Measurements from ENCODE around the gene ATP6V0B.

The ATP6V0B gene

DNA sequence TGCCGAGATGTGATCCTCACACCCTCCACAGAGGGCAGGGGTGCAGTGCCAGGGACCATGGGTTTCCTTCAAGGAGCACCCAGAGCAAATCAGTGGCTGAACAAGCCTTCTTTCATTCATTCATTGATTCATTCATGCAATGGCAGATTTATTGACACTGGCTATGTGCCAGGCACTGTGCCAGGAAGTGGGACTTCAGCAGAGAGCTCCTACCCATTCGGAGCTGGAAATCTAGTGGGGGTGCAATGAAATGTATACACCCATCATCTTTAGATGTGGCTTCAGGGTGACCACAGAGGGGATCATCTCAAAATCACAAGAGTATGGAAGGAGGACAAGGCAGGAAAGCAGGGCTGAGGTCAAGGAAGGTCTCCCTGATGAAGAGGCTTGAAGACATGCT, 37.6 kb downstream of the ATP6V0B start:
- DNase-seq, result no peak

DNA sequence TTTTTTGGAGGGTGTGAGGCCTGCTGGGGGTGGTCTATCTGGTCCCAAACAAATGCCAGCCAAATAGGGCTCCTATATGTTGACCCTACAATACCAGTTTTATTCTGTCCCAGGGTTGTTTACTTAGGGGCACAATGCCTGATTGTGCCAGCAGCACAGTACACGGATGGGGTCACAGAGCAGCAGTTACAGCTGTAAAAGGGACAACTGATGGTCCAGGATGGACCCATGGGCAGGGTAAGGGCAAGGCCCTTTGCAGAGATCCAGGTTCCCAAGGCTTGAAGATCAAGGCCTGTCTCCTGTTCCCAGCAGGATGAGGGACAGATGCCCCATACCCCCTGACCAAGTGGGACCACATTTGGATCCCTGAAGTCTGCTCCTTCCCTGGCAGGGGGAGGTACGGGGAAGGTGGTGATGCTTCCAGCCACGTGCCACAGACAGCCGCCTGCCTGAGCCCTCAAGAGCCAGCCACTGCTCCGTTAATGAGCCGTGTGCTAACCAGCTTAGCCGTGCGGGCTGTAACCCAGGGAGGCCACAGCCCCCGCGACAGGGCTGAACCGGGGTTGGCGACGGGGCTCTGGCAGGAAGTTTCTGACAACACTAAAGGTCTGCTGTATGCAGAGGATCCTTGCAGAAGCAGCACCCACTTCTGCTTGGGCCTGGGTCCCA, 38.3 kb downstream of the ATP6V0B start:
- no peak for DNase-seq

DNA sequence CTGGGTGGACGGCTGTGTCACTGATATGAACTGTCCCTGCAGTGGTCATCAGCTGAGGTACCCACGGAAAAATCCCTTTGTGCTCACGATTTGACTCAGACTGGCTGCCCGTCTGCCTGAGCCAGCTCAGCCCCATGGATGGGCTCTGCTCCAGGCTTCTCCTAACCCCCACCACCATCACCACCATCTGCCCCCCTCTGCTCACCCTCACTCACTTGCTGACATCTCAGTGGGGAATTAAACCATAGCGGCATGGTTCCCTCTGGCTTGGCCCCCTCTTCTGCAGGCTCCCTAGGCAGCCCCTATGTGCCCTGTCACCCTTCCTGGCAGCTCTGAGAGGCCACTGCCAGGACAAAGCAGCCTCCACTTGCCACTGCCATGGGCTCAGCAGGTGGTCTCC, 39.2 kb downstream of the ATP6V0B start:
- no peak for DNase-seq

DNA sequence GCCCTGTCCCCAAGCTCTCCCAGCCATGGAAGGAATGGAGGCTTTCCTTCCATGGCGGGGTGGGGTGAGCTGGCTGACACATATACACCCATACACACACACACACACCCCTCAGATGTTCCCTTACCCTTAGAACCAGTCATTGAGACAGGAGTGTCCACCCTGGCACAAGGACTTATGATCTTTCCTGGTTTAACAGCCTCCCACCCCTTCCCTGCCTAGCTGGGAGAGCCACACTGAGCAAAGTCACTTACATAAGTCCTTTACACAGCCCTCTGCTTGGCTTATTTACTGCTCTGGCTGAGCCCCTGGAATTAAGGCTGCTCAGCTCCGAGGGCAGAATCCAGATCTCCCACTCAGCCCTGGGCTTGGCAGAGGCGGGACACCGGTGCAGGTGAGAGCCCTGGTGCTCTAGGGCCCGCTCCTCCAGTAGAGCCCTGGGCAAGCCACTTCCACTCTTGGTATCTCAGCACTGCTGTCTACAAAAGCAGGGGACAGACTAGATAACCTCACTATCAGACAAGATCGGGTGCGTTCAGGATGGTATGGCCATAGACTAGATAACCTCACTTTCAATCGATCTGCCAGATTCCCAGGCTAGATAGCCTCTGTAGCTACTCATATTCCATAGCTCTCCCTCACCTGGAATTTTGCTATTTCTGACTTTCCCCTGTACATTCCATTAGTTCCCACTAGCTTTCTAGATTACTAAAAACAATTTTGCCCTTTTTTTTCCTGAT, 39.8 kb downstream of the ATP6V0B start:
- no peak for DNase-seq

DNA sequence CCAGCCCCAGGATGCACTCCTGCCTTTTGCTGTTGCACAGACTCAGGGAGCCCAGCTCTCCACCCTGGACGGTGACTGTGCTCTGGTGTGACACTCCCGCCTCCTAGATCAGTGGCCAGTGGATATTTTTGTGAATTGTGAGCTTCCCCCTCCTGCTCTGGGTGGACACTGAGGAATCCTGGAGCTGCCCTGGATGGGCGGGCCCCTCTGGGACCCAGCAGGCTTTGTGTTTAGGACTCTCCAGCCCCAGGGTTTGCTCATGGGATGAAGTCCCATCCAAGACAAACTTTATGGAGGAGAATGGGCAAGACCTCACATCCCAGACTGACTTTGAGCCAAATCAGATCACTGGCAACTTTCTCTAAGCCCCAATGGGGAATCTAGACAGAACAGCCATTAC, 40.4 kb downstream of the ATP6V0B start:
- no peak for DNase-seq

DNA sequence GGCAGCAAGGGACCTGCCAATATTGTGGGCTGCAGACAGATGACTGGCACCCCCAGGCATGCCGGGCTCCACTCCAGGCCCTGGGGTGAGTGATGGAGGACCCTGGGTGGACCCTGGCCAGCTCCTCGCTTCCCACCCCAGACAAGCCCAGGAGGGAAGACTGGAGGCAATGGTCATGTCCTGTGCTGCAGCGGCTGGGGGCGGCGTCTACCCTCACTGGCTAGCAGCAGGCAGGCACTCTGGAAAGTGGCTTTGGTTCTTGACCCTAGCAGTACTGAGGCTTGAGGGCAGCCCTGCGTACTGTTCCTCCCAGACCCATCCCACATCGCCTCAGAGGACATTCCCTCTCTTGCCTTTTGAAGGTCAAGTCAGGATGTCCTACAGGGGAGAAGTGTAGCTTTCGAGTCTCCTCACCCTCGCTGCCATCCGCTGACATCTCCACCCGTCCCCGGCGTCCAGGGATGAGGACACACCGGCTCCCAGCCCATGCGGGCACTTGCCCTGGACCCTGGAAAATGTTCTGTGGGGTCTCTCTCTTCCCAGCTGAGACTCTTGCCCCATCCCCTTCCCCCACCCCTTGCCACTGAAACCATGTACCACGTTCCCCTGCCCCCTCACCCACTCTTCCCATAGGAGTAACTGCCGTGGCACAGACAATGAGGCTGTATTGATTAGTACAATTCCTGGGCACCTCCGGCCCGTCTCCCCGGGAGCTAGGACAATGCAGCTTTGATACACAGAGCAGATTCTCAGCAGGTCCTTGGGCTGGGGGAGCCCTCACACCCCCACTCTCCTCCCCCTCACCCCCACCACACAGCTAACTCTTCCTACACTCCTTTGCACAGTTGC, 41.5 kb downstream of the ATP6V0B start:
- DNase-seq, result no peak

DNA sequence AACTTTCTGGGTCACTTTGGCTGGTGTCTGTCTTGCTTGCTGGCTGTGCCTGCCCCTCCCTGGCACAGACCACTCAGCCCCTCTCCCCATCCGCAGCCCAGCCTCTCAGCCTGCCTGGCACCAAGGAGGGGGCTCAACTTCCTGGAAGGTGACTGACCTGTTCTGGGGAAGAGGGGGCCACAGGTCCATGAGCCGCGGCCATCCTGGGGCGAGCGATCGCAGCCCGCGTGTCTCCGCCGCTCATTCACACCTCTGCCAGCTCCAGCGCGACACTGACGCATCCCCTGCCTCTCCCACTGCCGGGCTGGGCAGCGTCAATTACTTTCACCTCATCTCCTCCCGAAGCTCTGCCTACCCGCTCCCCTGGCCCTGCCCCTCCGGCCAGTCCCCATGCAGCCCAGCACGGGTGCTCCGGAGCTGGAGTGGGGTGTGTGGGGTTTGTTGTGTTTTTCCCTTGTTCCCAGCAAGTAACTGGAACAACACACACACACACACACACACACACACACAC, 42.2 kb downstream of the ATP6V0B start:
- no peak for DNase-seq

DNA sequence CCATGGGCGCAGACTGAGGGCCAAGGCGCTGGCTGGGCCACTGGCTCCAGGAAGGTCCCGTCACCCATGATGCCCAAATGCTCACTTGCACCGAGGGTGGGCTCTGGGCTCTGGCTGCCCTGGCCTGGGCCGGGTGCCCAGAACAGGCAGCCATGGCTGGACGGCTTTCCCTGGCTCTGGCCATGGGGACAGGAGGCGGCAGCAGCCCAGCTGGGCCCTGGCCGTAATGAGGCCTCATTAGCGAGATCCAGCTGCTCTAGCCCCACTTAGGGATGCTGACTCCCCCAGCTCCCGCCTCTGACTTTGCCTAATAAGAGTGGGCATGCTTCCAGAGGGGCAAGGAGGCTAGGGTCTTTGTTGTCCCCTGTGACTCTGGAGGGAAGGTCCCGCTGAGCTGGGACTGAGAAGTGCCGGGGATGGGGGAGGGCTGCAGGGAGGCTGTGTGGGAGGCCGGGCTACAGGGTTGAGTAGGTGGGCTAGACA, 44.7 kb downstream of the ATP6V0B start:
- DNase-seq, result no peak

DNA sequence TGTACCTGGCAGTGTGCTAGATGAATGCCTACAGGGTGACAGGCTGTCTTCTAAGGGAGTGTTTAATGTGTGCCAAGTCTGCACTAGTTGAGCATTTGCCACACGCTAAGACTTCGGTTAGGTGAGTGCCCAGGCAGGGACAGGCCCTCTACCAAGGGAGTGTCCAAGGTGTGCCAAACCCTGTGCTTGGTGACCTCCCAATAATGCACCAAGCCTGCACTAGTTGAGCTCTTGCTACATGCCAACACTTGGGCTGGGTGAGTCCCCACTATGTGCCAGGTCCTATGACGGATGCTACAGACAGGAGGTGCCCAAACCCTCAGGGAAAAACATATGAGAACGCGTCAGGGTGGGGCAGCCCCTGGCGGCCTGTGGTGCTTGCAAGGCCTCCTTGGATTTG, 45.7 kb downstream of the ATP6V0B start:
- no peak for DNase-seq

DNA sequence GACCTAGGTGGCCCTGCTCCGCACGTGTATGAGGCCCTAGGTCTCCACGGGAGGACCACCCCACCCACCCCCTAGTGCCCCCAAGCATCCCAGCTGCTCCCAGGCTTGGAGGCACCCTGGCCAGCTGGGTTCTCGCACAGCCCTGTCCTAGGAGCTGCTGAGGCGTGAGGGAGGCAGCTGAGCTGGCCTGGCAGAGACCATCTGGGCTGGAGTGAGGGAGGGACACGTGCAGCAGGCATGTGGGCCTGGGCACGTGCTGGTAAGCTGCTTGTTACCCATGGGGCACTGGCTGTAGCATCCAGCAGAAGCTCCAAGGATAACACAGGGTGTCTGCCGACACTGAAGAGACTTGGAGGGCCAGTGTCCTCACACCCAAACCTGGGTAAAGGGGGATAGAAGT, 46.4 kb downstream of the ATP6V0B start:
- no peak for DNase-seq

DNA sequence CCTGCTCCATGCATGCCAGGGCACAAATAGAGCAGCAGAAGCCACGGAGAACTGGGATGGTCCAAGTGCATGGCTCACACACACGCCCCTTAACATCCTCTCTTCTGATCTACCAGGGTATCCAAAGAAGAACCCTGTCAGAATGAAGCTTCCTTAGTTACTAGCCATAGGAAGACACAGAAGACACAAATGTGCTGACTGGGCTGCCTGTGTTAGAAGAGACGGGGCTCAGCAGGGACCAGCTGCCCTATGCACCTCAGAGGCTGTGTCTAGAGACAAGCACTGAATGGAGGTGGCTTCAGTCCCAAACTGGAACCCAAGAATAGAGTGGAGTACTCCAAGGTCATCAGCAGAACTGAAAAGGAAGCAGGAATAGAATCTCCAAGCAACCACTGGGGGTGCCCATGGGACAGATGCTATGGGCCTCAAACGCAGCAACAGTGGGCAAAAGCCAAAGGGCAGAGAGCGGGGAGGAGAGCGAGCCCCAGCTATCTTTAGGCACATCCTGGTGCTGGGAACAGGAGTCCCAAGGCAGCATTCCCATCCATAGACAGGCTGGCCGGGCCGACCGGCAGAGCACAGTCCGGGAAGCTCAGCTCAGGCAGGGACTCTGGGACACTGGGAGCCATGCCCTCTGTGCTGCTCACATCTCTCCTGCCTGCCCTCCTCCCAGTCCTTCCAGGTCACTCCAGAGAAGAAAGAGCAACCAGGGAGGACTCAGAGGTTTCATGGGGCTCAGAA, 47.0 kb downstream of the ATP6V0B start:
- no peak for DNase-seq

DNA sequence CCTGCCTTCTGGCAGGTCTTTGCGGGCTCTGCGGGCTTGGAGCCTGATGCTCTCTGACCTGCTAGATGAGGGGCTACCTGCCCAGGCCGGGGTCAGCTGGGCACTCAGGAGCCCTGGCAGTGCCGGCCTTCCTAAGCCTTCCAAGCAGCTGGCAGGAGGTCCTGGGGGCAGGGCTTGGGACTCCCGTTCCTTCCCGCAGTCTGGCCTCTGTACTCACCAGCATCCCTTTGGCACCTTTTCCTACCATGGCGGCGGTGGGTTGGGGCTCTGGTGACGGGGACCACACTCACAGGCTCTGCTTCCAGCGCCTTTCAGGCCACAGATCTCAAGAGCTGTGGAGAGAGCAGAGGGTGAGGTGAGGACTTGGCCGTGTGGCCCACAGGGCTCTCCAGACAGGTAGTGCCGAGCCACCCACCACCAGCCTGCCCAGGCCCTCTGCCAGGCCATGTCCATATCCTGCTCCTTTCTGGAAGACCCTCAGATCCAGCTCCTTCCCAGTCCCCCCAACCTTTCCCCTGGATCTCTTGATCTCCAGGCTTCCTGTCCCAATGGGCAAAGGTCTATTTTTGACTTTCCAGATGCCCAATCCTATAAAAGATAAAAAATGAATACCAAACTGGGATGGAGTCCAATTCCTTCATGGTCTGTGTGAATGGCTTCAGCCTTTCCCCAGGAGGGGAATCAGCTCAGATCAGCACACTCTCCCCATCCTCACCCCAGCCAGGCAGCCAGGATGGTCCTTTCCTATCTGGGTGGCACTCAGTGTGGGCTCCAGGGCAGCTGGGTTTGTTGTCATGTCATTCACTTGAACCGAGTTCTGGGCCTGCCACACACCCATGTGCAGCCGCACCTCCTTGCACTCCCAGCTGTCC, 49.5 kb downstream of the ATP6V0B start:
- DNase-seq, result no peak

DNA sequence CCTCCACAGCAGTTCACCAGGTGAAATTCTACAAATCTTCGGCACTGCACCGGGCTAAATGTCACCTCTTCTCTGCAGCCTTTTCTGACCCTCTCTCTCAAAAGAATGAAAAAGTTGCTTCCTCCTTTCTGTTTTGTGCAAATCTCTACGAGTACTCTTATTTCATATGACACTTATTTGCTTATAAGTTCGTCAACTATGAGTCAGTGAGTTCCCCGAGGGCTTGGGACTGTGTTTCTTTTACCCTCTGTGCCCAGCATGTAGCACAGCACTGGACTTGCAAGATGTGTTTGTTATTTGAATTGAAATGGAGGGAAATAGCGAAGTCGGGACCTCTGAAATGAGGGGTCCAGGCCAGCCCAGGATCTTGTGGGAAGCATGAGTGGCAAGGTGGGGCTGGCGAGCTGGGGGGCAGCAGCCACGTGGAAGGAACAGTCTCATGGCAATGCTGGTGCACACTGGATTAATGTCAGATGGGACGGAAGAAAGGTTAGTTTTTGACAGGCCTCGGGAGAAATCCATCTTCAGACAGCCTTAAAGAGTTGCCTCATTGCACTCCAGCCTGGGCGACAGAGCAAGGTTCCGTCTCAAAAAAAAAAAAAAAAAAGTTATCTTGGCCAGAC, 50.3 kb downstream of the ATP6V0B start:
- no peak for DNase-seq

DNA sequence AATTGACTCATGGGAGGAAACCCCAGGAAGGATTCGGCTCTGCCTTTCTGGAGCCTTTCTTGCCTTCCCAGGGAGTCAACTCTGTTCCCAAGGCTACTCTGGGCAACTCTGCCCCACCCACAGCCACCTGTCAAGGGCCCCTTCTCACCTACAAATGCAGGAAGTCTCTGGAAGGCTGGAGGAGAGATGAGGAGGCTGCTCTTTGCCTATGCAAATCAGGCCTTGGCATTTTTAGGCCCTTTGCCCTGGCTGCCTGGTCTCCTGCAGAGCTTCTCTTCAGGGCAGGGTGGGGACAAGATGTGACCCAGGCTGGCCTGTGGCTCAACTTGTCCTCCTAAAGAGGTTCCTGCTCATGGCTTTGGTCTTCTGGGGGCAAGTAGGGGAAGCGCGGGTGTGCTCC, 51.1 kb downstream of the ATP6V0B start:
- DNase-seq, result no peak

DNA sequence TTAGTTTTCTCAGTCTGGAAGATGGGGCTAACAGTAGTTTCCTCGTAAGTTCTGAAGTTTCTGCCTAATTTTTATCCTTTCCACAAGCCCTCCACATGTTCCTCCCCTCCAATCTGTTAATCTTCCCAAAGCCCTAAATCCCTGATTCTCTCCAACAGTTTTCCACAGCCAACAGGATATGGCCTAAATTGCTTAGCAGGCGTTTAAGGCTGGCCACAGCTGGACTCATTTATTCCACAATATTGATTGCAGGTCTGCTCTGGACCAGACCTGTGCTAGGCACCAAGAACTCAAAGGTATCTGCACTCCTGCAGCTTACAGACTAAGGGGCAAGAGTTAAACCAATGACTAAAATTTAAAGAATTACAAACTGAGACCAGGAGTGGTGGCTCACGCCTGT, 52.6 kb downstream of the ATP6V0B start:
- DNase-seq, result no peak

Measured in NCI-H146 (cell line).